GM08714 (cell line): ENCODE measurements around the gene KCNQ1.

Experiments
- H3K4me3 ChIP-seq: fragments of 200-500 bp; sonication (Bioruptor generic); 2 replicates; pipeline ENCODE4 v1.5.1; 2014; ENCODE audit warnings: mild to moderate bottlenecking, low read length, inconsistent platforms
- ZNF274 ChIP-seq: IDR thresholded peaks from 2 replicates; pipeline ENCODE4 v1.6.1; 2012; ENCODE audit warnings: mild to moderate bottlenecking, low read depth, low read length

KCNQ1 gene

DNA sequence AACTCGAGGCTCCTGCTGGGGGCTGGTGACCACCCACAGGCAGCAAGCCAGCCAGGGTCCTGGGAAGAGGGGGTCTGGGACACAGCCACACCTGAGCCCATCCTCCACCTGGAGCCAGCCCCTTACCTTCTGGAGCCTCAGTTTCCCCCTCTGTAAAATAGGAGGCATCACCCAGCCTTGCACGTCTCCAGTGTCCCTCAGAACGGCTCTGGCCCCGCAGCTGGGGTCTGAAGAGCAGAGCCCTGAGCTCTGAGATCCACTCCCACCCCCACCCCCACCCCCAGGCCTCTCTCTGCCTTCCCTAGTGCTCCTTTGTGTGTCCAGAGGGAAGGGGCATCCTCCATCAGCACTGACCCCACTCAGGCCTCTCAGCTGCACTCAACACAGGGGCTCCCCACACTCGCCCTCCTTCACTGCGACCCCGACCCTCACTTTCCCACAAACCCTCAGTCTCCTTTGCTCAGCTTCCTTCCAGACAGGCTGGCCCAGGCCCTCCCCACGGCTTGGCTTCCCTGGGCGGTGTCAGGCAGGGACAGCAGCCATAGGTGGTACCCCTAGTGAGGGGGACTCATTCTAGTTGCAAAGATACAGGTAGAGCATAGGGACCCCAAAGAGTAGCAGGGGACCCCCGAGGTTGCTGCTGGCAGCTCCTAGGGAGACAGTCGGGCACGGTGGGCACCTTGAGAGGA lies 288.3 kb downstream of the KCNQ1 start:
- no peak overlapping the region for H3K4me3 ChIP-seq
- TF ChIP-seq ZNF274 = no peak

DNA sequence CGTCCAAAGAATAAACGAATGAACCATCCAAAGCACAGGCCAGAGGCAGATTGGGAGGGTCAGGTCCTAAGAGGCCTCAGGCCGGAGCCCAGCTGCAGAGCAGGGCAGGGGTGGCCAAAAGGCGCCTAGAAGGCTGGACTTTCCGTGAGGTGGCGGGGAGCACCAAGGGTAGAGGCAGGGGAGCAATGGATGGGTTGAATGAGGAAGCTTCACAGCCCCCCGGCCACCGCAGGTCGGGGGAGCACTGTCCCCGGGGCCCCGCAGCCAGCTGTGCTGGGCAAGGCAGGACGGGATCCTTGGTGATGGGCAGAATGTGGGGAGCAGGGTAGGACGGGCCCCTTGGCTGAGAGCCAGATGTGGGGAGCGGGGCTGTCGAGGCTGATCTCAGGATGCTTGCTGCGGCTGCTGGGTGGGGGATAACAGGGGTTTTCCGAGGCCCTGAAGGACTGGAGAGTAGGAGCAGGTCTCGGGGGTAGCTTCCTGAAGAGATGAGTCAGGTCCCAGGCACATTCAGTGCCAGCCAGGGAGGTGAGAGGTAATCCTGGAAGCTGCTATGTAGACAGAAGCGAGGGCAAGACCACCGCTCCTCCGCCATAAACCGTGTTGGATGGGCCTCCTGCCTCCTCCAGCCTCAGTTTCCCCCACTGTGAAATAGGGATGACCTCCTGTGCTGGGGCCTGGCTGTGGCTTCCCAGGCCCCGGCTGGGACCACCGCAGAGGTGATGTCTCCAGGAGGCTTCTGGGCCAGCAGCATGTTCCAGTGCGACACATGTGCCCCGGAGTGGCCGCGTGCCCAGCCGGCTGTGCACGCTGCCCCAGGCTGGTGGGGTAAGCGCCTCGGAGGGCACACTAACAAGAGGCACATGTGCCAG lies 289.6 kb downstream of the KCNQ1 start:
- TF ChIP-seq ZNF274 = no peak
- no peak overlapping the region for H3K4me3 ChIP-seq

DNA sequence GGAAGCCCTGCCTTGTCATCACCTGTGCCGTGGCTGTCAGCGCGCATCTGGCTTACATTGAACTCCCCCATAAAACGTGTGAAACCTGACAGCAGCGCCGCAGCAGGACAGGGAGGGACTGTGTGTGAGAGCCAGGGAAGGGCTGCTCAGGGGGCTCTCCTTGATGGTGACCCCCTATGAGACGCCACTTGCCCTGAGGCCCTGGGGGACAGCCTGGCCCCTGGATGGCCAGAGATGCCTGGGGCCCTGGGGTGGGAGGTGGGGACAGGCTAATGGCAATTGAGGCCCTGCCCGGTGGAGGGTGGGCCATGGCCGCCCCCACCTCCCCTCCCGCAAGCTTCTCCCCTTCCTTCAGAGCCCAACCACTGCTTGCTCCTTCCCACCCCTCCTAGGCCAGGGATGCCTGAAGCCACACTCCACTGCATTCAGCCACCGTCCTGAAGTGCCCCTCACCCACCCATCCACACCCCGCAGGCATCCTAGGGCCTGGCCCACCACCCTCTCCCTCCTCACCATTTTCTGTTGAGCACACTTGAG lies 290.3 kb downstream of the KCNQ1 start:
- TF ChIP-seq ZNF274 = no peak
- H3K4me3 ChIP-seq = no peak overlapping the region

DNA sequence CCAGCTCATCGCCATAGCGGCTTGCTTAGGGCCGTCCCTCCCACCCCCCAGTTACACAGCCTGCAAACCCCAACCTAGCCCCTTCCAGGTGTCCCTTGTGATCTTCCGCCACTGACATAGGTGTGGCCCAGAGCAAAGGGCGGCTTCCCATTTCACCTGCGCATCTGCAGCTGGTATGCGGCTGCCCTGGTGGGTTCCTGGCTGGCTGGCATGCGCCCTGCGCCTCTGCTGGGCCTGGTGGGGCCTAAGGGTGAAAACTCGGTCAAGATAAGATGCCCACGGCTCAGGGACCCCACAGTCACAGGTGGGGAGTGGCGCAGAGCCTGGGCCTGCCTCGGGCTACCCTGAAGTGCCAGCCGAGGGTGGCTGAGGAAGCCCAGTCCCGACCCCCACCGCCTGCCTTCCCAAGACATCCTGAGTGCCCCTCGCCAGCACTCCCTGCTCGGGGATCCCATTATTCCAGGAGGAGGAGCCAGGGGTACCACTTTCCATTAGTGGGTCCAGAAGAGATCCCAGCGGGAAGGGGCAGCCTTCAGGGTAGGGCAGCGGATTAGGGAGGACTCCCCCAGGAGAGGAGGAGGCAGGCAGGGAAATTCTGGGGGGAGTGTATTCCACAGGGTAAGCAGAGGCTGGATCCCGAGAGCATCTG lies 291.9 kb downstream of the KCNQ1 start:
- no peak for TF ChIP-seq ZNF274
- H3K4me3 ChIP-seq = no peak overlapping the region

DNA sequence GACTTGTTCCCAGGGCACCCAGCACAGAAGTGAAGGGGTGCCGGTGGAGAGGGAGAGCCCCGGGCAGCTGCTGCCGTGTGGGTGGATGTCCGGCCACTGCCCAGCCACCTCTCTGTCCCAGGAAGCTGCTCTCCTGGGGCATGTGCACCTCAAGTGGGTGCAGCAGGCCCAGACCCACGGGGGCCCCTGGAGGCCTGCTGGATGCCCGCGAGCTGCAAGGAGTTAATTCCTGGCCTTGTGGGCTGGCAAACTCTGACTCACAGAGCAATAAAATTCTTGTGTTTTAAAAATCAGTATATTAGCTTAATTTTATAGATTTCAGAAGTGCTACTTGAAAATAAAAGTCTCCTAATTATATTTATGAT lies 292.4 kb downstream of the KCNQ1 start:
- H3K4me3 ChIP-seq = no peak overlapping the region
- TF ChIP-seq ZNF274 = no peak

DNA sequence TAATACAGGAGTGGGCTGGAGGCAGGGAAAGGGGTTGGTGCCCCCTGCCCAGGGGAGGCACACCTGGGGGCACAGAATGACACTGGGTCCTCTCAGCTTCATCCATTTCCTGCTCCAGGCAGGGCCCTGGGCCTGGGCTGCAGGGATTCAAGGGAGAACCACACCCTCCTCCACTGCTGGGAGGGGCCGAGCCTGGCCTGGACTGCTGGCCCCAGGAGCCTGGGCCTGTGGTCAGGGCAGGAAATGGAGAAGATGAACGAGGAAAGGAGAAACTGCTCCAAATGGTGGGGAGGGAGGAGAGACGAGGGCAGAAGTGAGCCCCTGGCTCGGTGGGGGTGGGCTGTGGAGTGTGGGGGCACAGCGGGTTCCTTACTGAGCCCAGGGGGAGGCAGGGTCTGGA lies 293.1 kb downstream of the KCNQ1 start:
- no peak for TF ChIP-seq ZNF274
- H3K4me3 ChIP-seq = no peak overlapping the region

DNA sequence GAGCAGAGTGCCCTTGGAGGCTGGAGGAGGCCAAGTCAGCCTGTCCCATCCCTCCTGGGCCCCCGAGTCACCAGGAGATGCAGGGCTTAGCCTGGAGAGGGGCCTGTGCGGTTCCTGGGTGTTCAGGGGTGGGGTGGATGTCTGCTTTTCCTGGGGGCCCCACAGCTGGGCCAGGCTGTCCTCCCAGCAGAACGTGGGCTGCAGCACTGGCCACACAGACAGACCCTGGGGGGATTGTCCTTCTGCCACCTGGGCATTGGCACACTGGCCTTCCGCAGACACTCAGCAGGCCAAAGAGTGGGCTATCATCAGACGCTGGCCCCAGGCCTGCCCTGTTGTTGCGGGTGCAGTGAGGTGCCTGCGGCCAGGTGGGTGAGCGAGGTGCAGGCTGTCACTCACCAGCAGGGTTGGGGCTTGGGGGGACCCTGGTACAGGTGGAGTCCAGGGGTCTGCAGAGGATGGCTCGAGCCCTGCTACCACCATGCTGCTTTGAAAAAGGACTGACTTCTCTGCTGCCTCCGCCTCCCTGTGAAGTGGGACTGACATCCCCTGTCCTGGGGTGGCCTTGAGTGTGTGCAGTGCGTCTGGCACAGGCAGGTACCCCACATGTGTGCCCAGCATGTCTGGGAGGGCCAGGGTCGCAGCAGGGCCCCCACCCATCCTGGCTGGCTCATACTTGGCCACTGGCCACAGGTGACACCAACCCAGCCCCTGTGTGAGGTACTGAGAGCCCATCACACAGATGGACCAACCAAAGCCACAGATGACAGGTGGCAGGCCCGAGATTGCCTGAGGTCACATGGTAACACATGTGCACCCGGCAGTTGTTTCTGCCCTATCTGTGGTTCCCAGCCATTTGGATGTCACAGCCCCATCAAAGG lies 294.0 kb downstream of the KCNQ1 start:
- no peak for TF ChIP-seq ZNF274
- no peak overlapping the region for H3K4me3 ChIP-seq

DNA sequence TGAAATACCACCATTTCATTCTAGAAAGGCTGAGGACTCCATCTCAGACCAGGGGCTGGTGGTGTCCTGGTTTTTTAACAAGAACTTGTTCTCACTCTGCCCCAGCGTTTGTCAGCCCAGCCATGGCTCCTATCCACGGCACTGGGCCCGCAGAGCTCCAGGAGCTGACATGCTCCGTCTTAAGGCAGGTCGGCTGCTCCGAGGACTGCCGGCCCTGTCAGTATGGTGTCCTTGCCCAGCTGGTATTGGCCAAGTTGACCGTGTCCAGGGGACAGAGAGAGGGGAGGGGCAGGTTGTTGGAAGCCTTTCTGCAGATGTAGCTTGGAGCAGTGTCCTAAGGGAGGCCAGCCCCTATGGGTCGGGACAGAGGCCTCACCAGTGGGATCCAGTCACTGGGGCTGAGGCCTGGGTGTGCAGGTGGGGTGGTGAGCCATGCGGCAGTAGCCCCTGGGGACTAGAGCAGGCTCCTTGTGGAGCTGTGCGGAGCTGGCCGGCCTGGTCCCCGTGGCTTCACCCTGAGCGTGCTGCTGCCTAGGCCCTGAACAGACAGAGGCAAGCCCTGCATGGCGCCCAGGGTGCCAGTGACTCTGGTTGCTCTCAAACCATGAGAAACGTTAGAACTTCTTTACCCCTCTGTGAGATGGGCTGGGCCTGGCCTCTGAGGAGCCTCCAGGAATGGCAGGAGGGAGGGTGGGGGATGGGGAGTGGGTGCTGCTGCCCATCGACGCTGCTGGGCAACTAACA lies 294.9 kb downstream of the KCNQ1 start:
- no peak for TF ChIP-seq ZNF274
- H3K4me3 ChIP-seq = no peak overlapping the region

DNA sequence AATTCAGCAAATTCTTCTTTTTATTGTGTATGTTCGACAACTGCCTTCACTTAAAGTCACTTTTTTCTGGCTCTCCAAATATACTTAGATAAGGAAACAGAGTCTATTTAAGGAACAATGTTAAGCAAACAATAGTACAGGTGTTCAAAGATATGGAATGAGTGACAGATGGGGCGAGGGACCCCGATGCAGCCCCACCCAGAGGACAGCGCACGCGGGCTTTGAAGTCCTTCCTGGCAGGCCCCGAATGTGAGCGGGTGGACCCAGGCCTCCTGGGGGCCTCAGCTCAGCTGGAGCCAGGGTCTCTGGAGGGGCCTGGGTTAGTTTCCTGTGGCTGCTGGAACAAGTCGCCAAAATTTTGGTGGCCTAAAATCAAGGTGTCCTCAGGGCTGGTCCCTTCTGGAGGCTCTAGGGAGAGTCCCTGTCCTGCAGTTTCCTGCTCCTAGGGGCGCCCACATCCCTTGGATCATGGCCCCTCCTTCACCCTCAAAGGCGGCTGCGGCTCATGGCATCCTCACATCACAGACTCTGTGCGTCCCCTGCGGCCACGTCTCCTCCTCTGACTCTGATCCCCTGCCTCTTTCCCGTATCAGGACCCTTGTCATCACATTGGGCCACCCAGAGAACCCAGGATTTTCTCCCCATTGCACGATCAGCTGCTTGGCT lies 295.6 kb downstream of the KCNQ1 start:
- H3K4me3 ChIP-seq = no peak overlapping the region
- no peak for TF ChIP-seq ZNF274

DNA sequence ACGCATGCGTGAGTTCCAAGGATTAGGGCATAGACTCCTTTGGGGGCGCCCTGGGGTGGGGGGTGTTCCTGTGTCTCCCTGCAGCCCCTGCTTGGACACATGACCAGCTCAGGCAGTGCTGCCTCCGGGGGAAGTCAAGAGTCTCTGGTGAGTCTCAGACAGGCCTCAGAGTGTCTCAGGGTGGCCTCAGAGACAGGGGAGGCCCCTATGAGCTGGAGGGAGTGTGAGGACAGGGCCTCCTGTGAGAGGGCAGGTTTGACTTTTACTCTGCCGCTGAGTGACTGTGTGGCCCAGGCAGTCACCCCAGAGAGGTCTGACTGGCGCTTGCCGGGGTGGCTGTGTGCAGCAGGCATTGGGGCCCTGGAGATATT lies 296.2 kb downstream of the KCNQ1 start:
- H3K4me3 ChIP-seq = no peak overlapping the region
- no peak for TF ChIP-seq ZNF274

DNA sequence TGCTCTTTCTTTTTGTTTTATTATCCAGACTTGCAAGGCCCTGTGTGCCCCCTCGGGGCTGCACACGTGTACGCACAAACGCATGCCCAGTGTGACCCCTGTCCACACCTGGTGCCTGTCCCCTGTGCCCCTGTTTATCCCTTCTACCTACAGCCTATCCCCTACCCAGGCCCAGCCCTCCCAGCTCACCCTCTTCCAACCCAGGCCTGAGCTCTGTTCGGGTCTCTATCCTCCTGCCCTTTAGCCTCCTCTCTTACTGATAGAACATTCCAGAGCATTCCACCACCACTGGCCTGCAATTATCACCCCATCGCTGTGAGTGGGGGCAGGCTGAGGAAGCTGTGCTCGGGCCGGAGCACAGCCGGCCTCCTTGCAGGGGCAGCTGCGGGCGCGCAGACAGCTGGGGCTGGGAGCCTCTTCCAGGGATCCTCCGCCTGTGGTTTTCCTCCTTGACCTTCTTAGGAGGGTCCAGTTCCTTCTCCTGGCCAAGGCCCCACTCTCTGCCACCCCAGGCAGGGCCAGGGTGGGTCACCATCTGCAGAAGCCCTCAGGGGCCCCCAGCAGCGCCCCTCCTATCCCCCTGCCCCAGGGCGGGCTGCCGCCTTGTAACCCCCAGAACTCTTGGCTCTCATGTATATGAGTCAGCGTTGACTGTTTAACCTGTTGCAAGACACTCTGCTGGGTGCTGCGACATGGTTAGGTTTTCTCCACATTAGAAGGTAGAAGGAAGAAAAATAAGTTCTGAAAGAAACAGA lies 296.7 kb downstream of the KCNQ1 start:
- TF ChIP-seq ZNF274 = no peak
- no peak overlapping the region for H3K4me3 ChIP-seq

DNA sequence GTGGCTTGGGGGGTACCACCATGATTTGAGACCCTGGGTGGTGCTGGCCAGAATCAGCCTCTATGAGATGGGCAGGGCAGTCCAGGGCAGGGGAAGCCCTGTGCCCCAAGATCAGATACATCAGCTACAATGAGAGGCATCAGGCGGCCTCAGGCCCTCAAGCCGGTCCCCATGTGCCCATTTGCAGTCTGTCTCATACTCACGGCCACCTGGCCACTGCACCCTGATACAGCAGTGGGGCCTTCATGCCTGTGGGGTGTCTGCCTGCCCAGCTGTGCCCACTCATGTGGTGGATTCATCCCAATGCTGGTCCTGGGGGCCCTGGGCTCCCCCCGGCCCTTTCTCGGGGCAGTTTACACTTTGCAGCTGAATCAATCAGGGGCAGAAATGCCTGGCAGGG lies 297.4 kb downstream of the KCNQ1 start:
- H3K4me3 ChIP-seq = no peak overlapping the region
- no peak for TF ChIP-seq ZNF274
